ENCODE data around the gene ALK.

- TF ChIP-seq CTCF (IDR thresholded peaks at IDR 0.05) (no peak), POLR2A (IDR thresholded peaks at IDR 0.05) (no peak)
Measured at GRCh38 chr2:29363111-29363510, 558.3 kb downstream of the ALK start.
